Stimulated activated CD8-positive, alpha-beta memory T cell treated with anti-CD3 and anti-CD28 coated beads, Interleukin-12 subunit alpha, Interleukin-12 subunit beta, amount 100 ng/mL, for 1 hour (primary cell): ENCODE data around the gene IL2RA.

ENCODE experiments used
- DNase-seq: peaks from one replicate; pipeline ENCODE4 v3.0.0-alpha.2; 2020; ENCODE audit warnings: low read depth

IL2RA gene

GRCh38 chr10:6038071-6038631, 24.0 kb downstream of the IL2RA start:
- no peak for DNase-seq

GRCh38 chr10:6037422-6037821, 24.7 kb downstream of the IL2RA start:
- no peak for DNase-seq

- no peak for DNase-seq
Measured at GRCh38 chr10:6036861-6037321, 25.3 kb downstream of the IL2RA start.

- DNase-seq = no peak
Measured at GRCh38 chr10:6035931-6036575, 26.1 kb downstream of the IL2RA start.

GRCh38 chr10:6035101-6035834, 26.9 kb downstream of the IL2RA start:
- no peak for DNase-seq

- DNase-seq = no peak
Measured at GRCh38 chr10:6034371-6034770, 27.8 kb downstream of the IL2RA start.

GRCh38 chr10:6033954-6034353, 28.2 kb downstream of the IL2RA start:
- no peak for DNase-seq

- DNase-seq = no peak
Measured at GRCh38 chr10:6030940-6031339, 31.2 kb downstream of the IL2RA start.

- no peak for DNase-seq
Measured at GRCh38 chr10:6030217-6030616, 31.9 kb downstream of the IL2RA start.

GRCh38 chr10:6027929-6028328, 34.2 kb downstream of the IL2RA start:
- DNase-seq = no peak

GRCh38 chr10:6025683-6026255, 36.4 kb downstream of the IL2RA start:
- DNase-seq = no peak

GRCh38 chr10:6024334-6024682, 37.9 kb downstream of the IL2RA start:
- DNase-seq = no peak

- DNase-seq = no peak
Measured at GRCh38 chr10:6023661-6024333, 38.4 kb downstream of the IL2RA start.

GRCh38 chr10:6022660-6023059, 39.5 kb downstream of the IL2RA start:
- DNase-seq = no peak

- no peak for DNase-seq
Measured at GRCh38 chr10:6020826-6021225, 41.3 kb downstream of the IL2RA start.

GRCh38 chr10:6019796-6020195, 42.4 kb downstream of the IL2RA start:
- DNase-seq = no peak

- DNase-seq = no peak
Measured at GRCh38 chr10:6019010-6019782, 43.0 kb downstream of the IL2RA start.

GRCh38 chr10:6018422-6018821, 43.7 kb downstream of the IL2RA start:
- DNase-seq = no peak

- no peak for DNase-seq
Measured at GRCh38 chr10:6017781-6018354, 44.3 kb downstream of the IL2RA start.

- DNase-seq = peak; percentile 42
Measured at GRCh38 chr10:6014241-6014761, 47.9 kb downstream of the IL2RA start.
